HCT116 (cell line): ENCODE data around the gene KANK3. TPM values are rescaled to one million over a fixed set of nuclear protein-coding genes. Genes with fewer than 3 reads are reported as not detected.

Source experiments
- ATAC-seq: fragments of 200-7000 bp; cut with Tn5 transposase; 2 replicates; pipeline ENCODE4 v1.9.1; 2020; ENCODE audit warnings: mild to moderate bottlenecking, moderate library complexity
- BruUV-seq: library from RNA; stranded (reverse); fragments of 400-500 nt; replicated peaks from 2 replicates; lab custom pipeline; 2021; lab: Mats Ljungman, UMichigan
- CTCF ChIA-PET: fragments of 300-600 bp; sonication (Branson Sonifier 250); formaldehyde crosslinking; loops from one replicate; lab custom pipeline; 2021; ENCODE audit warnings: antibody characterized with exemption; lab: Charles Lee
- POLR2A ChIA-PET: fragments of 300-600, 350-600 bp; sonication (Branson Sonifier 250); formaldehyde crosslinking; loops from one replicate; lab custom pipeline; 2021; ENCODE audit warnings: antibody characterized with exemption; lab: Charles Lee
- RAD21 ChIA-PET, 2 experiments: fragments of 300-600 bp; sonication (Branson Sonifier 250); formaldehyde crosslinking; loops; one replicate each; lab custom pipeline; 2023; ENCODE audit warnings: low total read pairs in 2 of 2; ENCODE audit not compliant: uncharacterized antibody in 2 of 2, unreplicated experiment in 2 of 2, low non-redundant PET in 1 of 2; lab: Charles Lee
- DNase-seq: peaks from one replicate; pipeline ENCODE4 v3.0.0-alpha.2; 2010; ENCODE audit warnings: low read depth, low spot score
- H2AFZ ChIP-seq: fragments of 200-600 bp; shearing (Covaris generic), sonication (generic); 2 replicates; pipeline ENCODE4 v1.6.1; 2017; ENCODE audit warnings: low read depth, mixed run types, mixed read lengths, antibody characterized with exemption, low read length; ENCODE audit not compliant: poor library complexity, severe bottlenecking
- H3K27ac ChIP-seq: 2 replicates; pipeline ENCODE4 v1.5.1; 2012; ENCODE audit warnings: low read depth, low read length
- H3K27me3 ChIP-seq: fragments of 200-600 bp; sonication (generic); 2 replicates; pipeline ENCODE4 v1.6.1; 2016; ENCODE audit warnings: mixed run types, low read length, mixed read lengths; ENCODE audit not compliant: insufficient read depth
- H3K36me3 ChIP-seq, 2 experiments: fragments of 200-500 bp in 1 of 2; fragments of 200-600 bp in 1 of 2; sonication (Bioruptor generic) in 1 of 2; sonication (generic) in 1 of 2; 2 replicates each; pipeline versions ENCODE4 v1.5.1 to v1.6.1; 2014 to 2016; ENCODE audit warnings: low read length in 2 of 2, inconsistent platforms in 1 of 2, mixed read lengths in 1 of 2, mixed run types in 1 of 2; ENCODE audit not compliant: insufficient read depth in 2 of 2, control insufficient read depth in 1 of 2
- H3K4me1 ChIP-seq, 2 experiments: fragments of 200-600 bp in 1 of 2; sonication (generic) in 1 of 2; 2 replicates each; pipeline versions ENCODE4 v1.5.1 to v1.6.1; 2012 to 2017; ENCODE audit warnings: low read length in 2 of 2, inconsistent platforms in 1 of 2, mild to moderate bottlenecking in 1 of 2, mixed read lengths in 1 of 2, mixed run types in 1 of 2, moderate library complexity in 1 of 2; ENCODE audit not compliant: insufficient read depth in 2 of 2, control insufficient read depth in 1 of 2
- H3K4me2 ChIP-seq: fragments of 200-600 bp; sonication (generic); 2 replicates; pipeline ENCODE4 v1.6.1; 2017; ENCODE audit warnings: mixed run types, low read length, mixed read lengths
- H3K4me3 ChIP-seq, 2 experiments: fragments of 200-600 bp in 1 of 2; sonication (generic) in 1 of 2; replicated peaks in 1 of 2; 2 replicates each; pipeline ENCODE4 v1.5.1; 2011 to 2016; ENCODE audit warnings: low read length in 2 of 2, control low read depth in 1 of 2, low read depth in 1 of 2, mild to moderate bottlenecking in 1 of 2, mixed read lengths in 1 of 2, mixed run types in 1 of 2
- H3K79me2 ChIP-seq: fragments of 200-600 bp; sonication (generic); 2 replicates; pipeline ENCODE4 v1.6.1; 2017; ENCODE audit warnings: mild to moderate bottlenecking, mixed run types, low read length, moderate library complexity, mixed read lengths; ENCODE audit not compliant: insufficient read depth
- H3K9ac ChIP-seq: fragments of 200-600 bp; sonication (generic); 2 replicates; pipeline ENCODE4 v1.6.1; 2016; ENCODE audit warnings: low read length, mixed read lengths
- H3K9me2 ChIP-seq: fragments of 200-600 bp; sonication (generic), shearing (Covaris generic); 2 replicates; pipeline ENCODE4 v1.6.1; 2017; ENCODE audit warnings: mixed run types, mild to moderate bottlenecking, moderate library complexity; ENCODE audit not compliant: insufficient read depth
- H3K9me3 ChIP-seq, 2 experiments: fragments of 200-500 bp in 1 of 2; fragments of 200-600 bp in 1 of 2; sonication (Bioruptor generic) in 1 of 2; sonication (generic) in 1 of 2; 2 replicates each; pipeline ENCODE4 v1.6.1; 2014 to 2017; ENCODE audit warnings: low read length in 2 of 2, mixed read lengths in 2 of 2, inconsistent platforms in 1 of 2, low read depth in 1 of 2, mild to moderate bottlenecking in 1 of 2, mixed run types in 1 of 2, moderate library complexity in 1 of 2; ENCODE audit not compliant: control insufficient read depth in 1 of 2, insufficient read depth in 1 of 2
- H4K20me1 ChIP-seq: fragments of 200-600 bp; sonication (generic), shearing (Covaris generic); 2 replicates; pipeline ENCODE4 v1.6.1; 2017; ENCODE audit warnings: mixed run types, mild to moderate bottlenecking, moderate library complexity; ENCODE audit not compliant: insufficient read depth
- EZH2 ChIP-seq: fragments of 200-600 bp; sonication (generic); IDR thresholded peaks from 2 replicates; pipeline ENCODE4 v1.6.1; 2017; ENCODE audit warnings: antibody characterized with exemption, mixed run types
- EZH2phosphoT487 ChIP-seq: fragments of 200-600 bp; IDR thresholded peaks from 2 replicates; pipeline ENCODE4 v1.6.1; 2018; ENCODE audit warnings: antibody characterized with exemption, borderline replicate concordance
- POLR2A ChIP-seq: IDR thresholded peaks from 2 replicates; pipeline ENCODE4 v1.7.0; 2011; ENCODE audit warnings: borderline replicate concordance; ENCODE audit not compliant: insufficient read depth, insufficient read length; ENCODE audit errors: extremely low read depth
- POLR2AphosphoS5 ChIP-seq: IDR thresholded peaks from 2 replicates; pipeline ENCODE4 v1.6.1; 2011; ENCODE audit warnings: mild to moderate bottlenecking, low read depth, low read length, moderate library complexity
- SIN3A ChIP-seq: IDR thresholded peaks from 2 replicates; pipeline ENCODE4 v1.6.1; 2012; ENCODE audit warnings: low read depth
- intact Hi-C: fragments of 100-400 bp; cut with micrococcal nuclease; formaldehyde crosslinking; loops from 2 replicates; pipeline ENCODE4 v1.10.0; 2022
- total RNA-seq: library from RNA; stranded (reverse); gene quantifications from one replicate; pipeline ENCODE4 v1.2.1, GENCODE V29; 2021; ENCODE audit not compliant: unreplicated experiment

The KANK3 gene
- total RNA-seq, 1 experiment from 2014 or later = 21.7 TPM

- Histone ChIP-seq H3K4me1 (peaks cover 12 to 25% of the 10 kb centered on the region in 2 experiments; a peak in 3 of 4 replicates), H3K36me3 (peaks cover 11 to 25% of the 10 kb centered on the region in 2 experiments), H3K79me2 (peaks cover 43% of the 10 kb centered on the region), H3K4me3 (no peak overlapping the region), H4K20me1 (peaks cover 5% of the 10 kb centered on the region; the same call in 1 of the 2 replicates), H3K4me2 (no peak overlapping the region), H3K9me2 (no peaks in the 10 kb centered on the region), H3K9ac (no peak overlapping the region), H3K27me3 (no peaks in the 10 kb centered on the region), H2AFZ (no peak overlapping the region), H3K27ac (peak overlapping the region; percentile 74), H3K9me3 (no peaks in the 10 kb centered on the region)
- BruUV-seq = no TSS peak
- intact Hi-C loops = no loop called here
- POLR2A ChIA-PET = interaction anchor here (1.3 to 4.1 kb wide), 2 partner anchors 11 to 190 kb away, joined by 5 to 37 read pairs; partner anchors contain the start of gene ZNF414
- TF ChIP-seq POLR2AphosphoS5 (0 out of 2 replicates have a peak, but pooled peaks have one; percentile 31), EZH2 (no peak), SIN3A (no peak), EZH2phosphoT487 (no peak)
- CTCF ChIA-PET = interaction anchor here (1.8 kb wide), 1 partner anchor 12 kb away, joined by 5 read pairs; no protein-coding TSS in a partner anchor
- DNase-seq (no peak), ATAC-seq (peak; percentile 6; the same call in 1 of the 2 replicates)
- RAD21 ChIA-PET = interaction anchor here in 1 of 2 experiments (0.6 kb wide), 1 partner anchor 403 kb away, joined by 3 read pairs; the partner anchor contains the start of gene SNAPC2
Measured at GRCh38 chr19:8323781-8324185, 19.3 kb downstream of the KANK3 start.

- POLR2A ChIA-PET = interaction anchor here (4.1 kb wide), 1 partner anchor 13 kb away, joined by 37 read pairs; no protein-coding TSS in a partner anchor
- peaks cover 51% of the 10 kb centered on the region for H3K79me2 ChIP-seq
- CTCF ChIA-PET = no interaction called here
- no peak overlapping the region for H2AFZ ChIP-seq
- peak overlapping the region; percentile 96 for H3K4me2 ChIP-seq
- no peaks in the 10 kb centered on the region for H3K27me3 ChIP-seq
- intact Hi-C loops = no loop called here
- BruUV-seq = no TSS peak
- peak overlapping the region; percentile 91 to 100 for H3K4me3 ChIP-seq
- H3K9me2 ChIP-seq = no peaks in the 10 kb centered on the region
- RAD21 ChIA-PET = no interaction called here
- ATAC-seq (no peak), DNase-seq (no peak)
- H4K20me1 ChIP-seq = peaks cover 5% of the 10 kb centered on the region; the same call in 1 of the 2 replicates
- H3K27ac ChIP-seq = peak overlapping the region; percentile 74
- TF ChIP-seq POLR2A (peak; percentile 27), SIN3A (no peak; the same call in 1 of the 2 replicates)
- peak overlapping the region; percentile 100 for H3K9ac ChIP-seq
- H3K9me3 ChIP-seq = no peaks in the 10 kb centered on the region
- H3K36me3 ChIP-seq = peaks cover 11 to 25% of the 10 kb centered on the region in 2 experiments
- H3K4me1 ChIP-seq = peaks cover 12 to 25% of the 10 kb centered on the region in 2 experiments; a peak in 3 of 4 replicates
Measured at GRCh38 chr19:8322638-8322997, 20.4 kb downstream of the KANK3 start.
